Upper lobe of left lung (tissue), 4 donors: Measurements from ENCODE around the gene ZNF227.

Experiments
- CTCF ChIP-seq, 6 experiments: fragments of 450-650 bp in 4 of 6; fragments of 200-600 bp in 2 of 6; sonication (generic) in 2 of 6; IDR thresholded peaks; one replicate each; pipeline ENCODE4 v1.5.1; 2016 to 2019; ENCODE audit warnings: antibody characterized with exemption in 6 of 6
- EP300 ChIP-seq, 4 donors: sonication (generic); formaldehyde crosslinking; IDR thresholded peaks; one replicate each; pipeline ENCODE4 v1.5.1; 2017; ENCODE audit warnings: antibody characterized with exemption in 4 of 4, control low read depth in 2 of 4

- TF ChIP-seq CTCF (IDR thresholded peaks at IDR 0.05) (no peak), EP300 (IDR thresholded peaks at IDR 0.05) (no peak)
Measured at GRCh38 chr19:44212866-44213346, 574 bp downstream of the ZNF227 start.
